ENCODE data around the gene SYNC. TPM values are rescaled to one million over a fixed set of nuclear protein-coding genes. Genes with fewer than 3 reads are reported as not detected.
A peak's percentile ranks its signal among the peaks of the same experiment; 100 is the strongest.

SYNC gene
- total RNA-seq = 6.5 and 9.4 TPM in 2 replicates
- polyA plus RNA-seq = 2.5 and 3.5 TPM in 2 replicates
- 4.4 and 5.7 TPM in 2 replicates for polyA plus RNA-seq (2011; cell fraction: cytosol; rRNA removed)
- 6.6 and 7.3 TPM in 2 replicates for polyA plus RNA-seq (2011; cell fraction: nucleus; rRNA removed)
- 4.6 and 6.1 TPM in 2 replicates for polyA plus RNA-seq (2012)
- polyA minus RNA-seq = 5.2 and 8.2 TPM in 2 replicates
- 6.8 TPM for polyA minus RNA-seq (2011; cell fraction: cytosol; rRNA and poly(A)+ RNA removed)
- polyA minus RNA-seq (2011; cell fraction: nucleus; rRNA and poly(A)+ RNA removed) = 0.72 and 1.8 TPM in 2 replicates
- percentile 44 among the genes with signal in this experiment for Bru-seq, nascent RNA
- BruChase-seq, experiment 1, labeled RNA remaining after a 6-hour chase = percentile 38 among the genes with signal in this experiment
- BruChase-seq, experiment 2, labeled RNA remaining after a 2-hour chase = percentile 46 among the genes with signal in this experiment
- long read RNA-seq, transcript SYNC-201 (4 exons, 1,824 nt) = minor isoform, 11 of 219 reads
- long read RNA-seq, transcript SYNC-202 (5 exons, 3,398 nt) = major isoform, 15 of 219 reads
- long read RNA-seq, partial matches to known transcripts = 3 of 219 reads
- long read RNA-seq, other reads (novel, unspliced or antisense) = 190 of 219 reads

DNA sequence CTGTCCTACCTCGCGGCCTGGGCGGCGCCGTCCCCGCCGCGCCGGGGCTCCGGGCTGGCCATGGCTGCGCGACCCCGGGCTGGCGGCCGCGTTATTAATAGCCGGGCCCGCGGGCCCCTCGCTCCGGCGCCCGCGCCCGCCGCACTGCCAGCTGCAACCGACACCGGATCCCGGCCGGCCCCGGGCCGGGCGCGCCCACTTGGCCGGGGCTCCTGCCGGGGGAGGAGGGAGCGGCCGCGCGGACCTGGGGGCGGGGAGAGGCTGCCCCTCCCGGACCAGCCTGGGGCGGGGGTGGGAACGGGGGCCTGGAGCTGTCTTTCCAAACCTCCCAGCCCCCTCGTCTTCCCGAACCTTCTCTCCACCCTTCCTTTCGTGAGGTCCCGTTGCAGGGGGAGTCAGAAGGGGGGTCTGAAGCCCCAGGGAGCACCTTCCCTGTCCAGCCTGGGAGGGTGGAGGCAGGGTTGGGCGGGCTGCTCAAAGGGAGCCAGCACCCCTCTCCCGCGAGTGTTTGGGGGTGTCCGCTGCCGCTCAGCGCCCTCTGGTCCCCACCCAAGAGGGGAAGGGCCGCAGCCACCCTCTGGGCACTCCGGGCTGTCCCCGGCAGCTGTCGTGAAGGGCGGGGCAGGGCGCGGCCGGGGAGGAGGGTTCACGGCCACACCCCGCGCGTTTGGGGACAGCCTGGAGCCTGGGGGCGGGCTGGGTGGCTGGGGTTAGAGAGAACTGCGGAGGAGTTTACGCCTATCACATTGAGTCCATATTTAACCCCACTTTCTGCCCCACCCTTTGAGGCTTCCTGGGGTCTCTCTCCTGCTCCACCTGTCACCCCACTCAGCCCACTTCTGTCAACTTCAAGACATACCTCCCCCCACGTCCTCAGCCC lies at the start of gene SYNC:
SYNC (minus strand) TSS at position 172 of the 880 bp plus-strand sequence; CDS start at position 62, 110 bp downstream.
- intact Hi-C loops (cut with micrococcal nuclease) (no loop called here), dilution Hi-C loops (cut with MboI; ENCODE audit: extremely low pct_ligation_motif_present, low sequenced_read_pairs) (no loop called here)
- POLR2A ChIA-PET = no interaction called here
- Histone ChIP-seq H3K79me2 (ENCODE audit: control insufficient read depth, insufficient read depth, low read length) (no peaks in the 10 kb centered on the region), H3K9me1 (replicated peaks; ENCODE audit: control insufficient read depth, extremely low read depth, insufficient read depth, low read length) (no peaks in the 10 kb centered on the region), H3K27ac (ENCODE audit: insufficient read depth, low read depth, low read length) (no peak within 1 kb of the TSS), H3K9ac (replicated peaks; ENCODE audit: extremely low read depth, insufficient read depth, low read length) (peak within 1 kb of the TSS; percentile 49), H2AFZ (ENCODE audit: low read depth, low read length) (peak within 1 kb of the TSS; percentile 97), H3K27me3 (ENCODE audit: control insufficient read depth in 2 of 2, insufficient read depth in 2 of 2, low read length in 2 of 2) (no peaks in the 10 kb centered on the region), H3K36me3 (ENCODE audit: control insufficient read depth in 2 of 2, extremely low read depth in 1 of 2, insufficient read depth in 2 of 2, low read length in 2 of 2) (no peaks in the 10 kb centered on the region), H3K9me3 (replicated peaks; ENCODE audit: control insufficient read depth, insufficient read depth, low read length) (no peaks in the 10 kb centered on the region), H4K20me1 (replicated peaks; ENCODE audit: control insufficient read depth, extremely low read depth, insufficient read depth, low read length) (no peaks in the 10 kb centered on the region), H3K4me2 (ENCODE audit: insufficient read depth, low read length) (peak within 1 kb of the TSS; percentile 78), H3K4me1 (ENCODE audit: control insufficient read depth, extremely low read depth, insufficient read depth, low read length) (peaks cover 11% of the 10 kb centered on the region), H3K4me3 (replicated peaks in 1 of 3; ENCODE audit: insufficient read depth in 1 of 3, low read depth in 1 of 3, low read length in 3 of 3) (peak within 1 kb of the TSS; percentile 63 to 81 (median 75))
- no peak for FAIRE-seq
- TF ChIP-seq MAX (IDR thresholded peaks at IDR 0.05; ENCODE audit: insufficient read depth, insufficient read length) = no peak
- peak; percentile 39 for TF ChIP-seq POLR2AphosphoS5 (IDR thresholded peaks at IDR 0.05; ENCODE audit: insufficient read depth, low read depth, low read length)
- peak; percentile 47 for TF ChIP-seq POLR2A (IDR thresholded peaks at IDR 0.05; ENCODE audit: low read depth, low read length)
- DNase-seq (ENCODE audit: low read depth, low spot score) = no peak
- BruUV-seq (replicated peaks) = no TSS peak
- CTCF ChIA-PET = interaction anchor here (1.4 to 2.1 kb wide), 2 partner anchors 9 kb away, joined by 7 to 18 read pairs; no protein-coding TSS in a partner anchor

DNA sequence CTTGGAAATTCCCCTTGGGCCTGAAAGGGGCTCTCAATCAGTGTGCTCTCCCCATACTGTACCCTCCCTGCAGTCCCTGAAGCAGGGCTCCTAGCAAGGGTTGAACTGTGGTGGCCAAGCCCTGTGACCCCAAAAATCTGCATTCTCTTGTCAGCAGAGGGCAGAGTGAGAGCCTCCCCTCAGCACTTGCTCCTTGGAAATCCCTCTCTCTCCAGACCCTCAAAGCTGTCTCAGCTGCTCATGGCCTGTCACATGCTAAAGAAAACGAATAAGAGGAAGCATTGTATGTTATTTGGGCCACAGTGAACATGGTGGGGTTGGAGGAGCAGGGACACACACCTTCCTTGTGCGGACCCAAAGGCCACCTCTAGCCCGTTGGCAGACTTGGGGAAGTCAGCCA lies 47.2 kb upstream of the SYNC start:
- Histone ChIP-seq H2AFZ (ENCODE audit: low read depth, low read length) (no peak overlapping the region), H3K79me2 (ENCODE audit: control insufficient read depth, insufficient read depth, low read length) (no peaks in the 10 kb centered on the region), H4K20me1 (replicated peaks; ENCODE audit: control insufficient read depth, extremely low read depth, insufficient read depth, low read length) (no peaks in the 10 kb centered on the region), H3K9me1 (replicated peaks; ENCODE audit: control insufficient read depth, extremely low read depth, insufficient read depth, low read length) (no peaks in the 10 kb centered on the region), H3K27ac (ENCODE audit: insufficient read depth, low read depth, low read length) (no peak overlapping the region), H3K36me3 (ENCODE audit: control insufficient read depth in 2 of 2, extremely low read depth in 1 of 2, insufficient read depth in 2 of 2, low read length in 2 of 2) (no peaks in the 10 kb centered on the region), H3K9ac (replicated peaks; ENCODE audit: extremely low read depth, insufficient read depth, low read length) (no peak overlapping the region), H3K4me3 (replicated peaks in 1 of 3; ENCODE audit: insufficient read depth in 1 of 3, low read depth in 1 of 3, low read length in 3 of 3) (no peak overlapping the region), H3K4me1 (ENCODE audit: control insufficient read depth, extremely low read depth, insufficient read depth, low read length) (peaks cover 2% of the 10 kb centered on the region), H3K4me2 (ENCODE audit: insufficient read depth, low read length) (no peak overlapping the region), H3K27me3 (ENCODE audit: control insufficient read depth in 2 of 2, insufficient read depth in 2 of 2, low read length in 2 of 2) (peaks cover 0 to 4% of the 10 kb centered on the region in 2 experiments), H3K9me3 (replicated peaks; ENCODE audit: control insufficient read depth, insufficient read depth, low read length) (no peaks in the 10 kb centered on the region)
- no peak for FAIRE-seq
- no peak for DNase-seq (ENCODE audit: low read depth, low spot score)
- TF ChIP-seq POLR2A (IDR thresholded peaks at IDR 0.05; ENCODE audit: low read depth, low read length) (no peak), JUN (IDR thresholded peaks at IDR 0.05; ENCODE audit: borderline replicate concordance, insufficient read depth, insufficient read length, low read depth) (no peak), GATA2 (IDR thresholded peaks at IDR 0.05; ENCODE audit: insufficient read depth, insufficient read length, low read depth, low read length) (no peak), FOS (IDR thresholded peaks at IDR 0.05; ENCODE audit: borderline replicate concordance, insufficient read depth, low read length) (no peak), MYC (IDR thresholded peaks at IDR 0.05; ENCODE audit: low read depth, low read length) (no peak), EZH2 (IDR thresholded peaks at IDR 0.05; ENCODE audit: borderline replicate concordance, low read depth, low read length, severe bottlenecking) (no peak), POLR2AphosphoS5 (IDR thresholded peaks at IDR 0.05; ENCODE audit: insufficient read depth, low read depth, low read length) (no peak), MAX (IDR thresholded peaks at IDR 0.05; ENCODE audit: insufficient read depth, insufficient read length) (no peak)
- TF ChIP-seq, protein P1, sequence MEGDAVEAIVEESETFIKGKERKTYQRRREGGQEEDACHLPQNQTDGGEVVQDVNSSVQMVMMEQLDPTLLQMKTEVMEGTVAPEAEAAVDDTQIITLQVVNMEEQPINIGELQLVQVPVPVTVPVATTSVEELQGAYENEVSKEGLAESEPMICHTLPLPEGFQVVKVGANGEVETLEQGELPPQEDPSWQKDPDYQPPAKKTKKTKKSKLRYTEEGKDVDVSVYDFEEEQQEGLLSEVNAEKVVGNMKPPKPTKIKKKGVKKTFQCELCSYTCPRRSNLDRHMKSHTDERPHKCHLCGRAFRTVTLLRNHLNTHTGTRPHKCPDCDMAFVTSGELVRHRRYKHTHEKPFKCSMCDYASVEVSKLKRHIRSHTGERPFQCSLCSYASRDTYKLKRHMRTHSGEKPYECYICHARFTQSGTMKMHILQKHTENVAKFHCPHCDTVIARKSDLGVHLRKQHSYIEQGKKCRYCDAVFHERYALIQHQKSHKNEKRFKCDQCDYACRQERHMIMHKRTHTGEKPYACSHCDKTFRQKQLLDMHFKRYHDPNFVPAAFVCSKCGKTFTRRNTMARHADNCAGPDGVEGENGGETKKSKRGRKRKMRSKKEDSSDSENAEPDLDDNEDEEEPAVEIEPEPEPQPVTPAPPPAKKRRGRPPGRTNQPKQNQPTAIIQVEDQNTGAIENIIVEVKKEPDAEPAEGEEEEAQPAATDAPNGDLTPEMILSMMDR (IDR thresholded peaks at IDR 0.05; ENCODE audit: extremely low read depth in 1 of 2, insufficient read depth in 1 of 2, low read depth in 1 of 2, low read length in 2 of 2) = no peak
- intact Hi-C loops (cut with micrococcal nuclease) (no loop called here), dilution Hi-C loops (cut with MboI; ENCODE audit: extremely low pct_ligation_motif_present, low sequenced_read_pairs) (no loop called here)
- CTCF ChIA-PET = interaction anchor here (0.9 to 3.1 kb wide), 3 partner anchors 12 to 38 kb away, joined by 3 to 11 read pairs (median 4); no protein-coding TSS in a partner anchor
- no TSS peak for BruUV-seq (replicated peaks)
- POLR2A ChIA-PET = no interaction called here
